Cardiac muscle cell (in vitro differentiated cells and primary cell): ENCODE measurements around the gene CSF2. TPM values are rescaled to one million over a fixed set of nuclear protein-coding genes. Genes with fewer than 3 reads are reported as not detected.
A peak's percentile ranks its signal among the peaks of the same experiment; 100 is the strongest.
"Not testable (repeated sequence)": the region's sequence is repeated elsewhere in the genome, so short reads cannot be mapped to it uniquely, and the experiment has no call there.

Experiments
- DNase-seq, 2 donors: peaks; one replicate each; pipeline versions ENCODE4 v3.0.0 to v3.0.0-alpha.2; 2010 to 2017; ENCODE audit warnings: low read depth in 1 of 2, low spot score in 1 of 2
- H3K27ac ChIP-seq: fragments of 200-600 bp; sonication (generic); 2 replicates; pipeline ENCODE4 v1.5.1; 2016
- H3K27me3 ChIP-seq: fragments of 200-600 bp; sonication (generic); 2 replicates; pipeline ENCODE4 v1.6.0; 2016; ENCODE audit warnings: control low read depth
- H3K36me3 ChIP-seq: fragments of 200-600 bp; sonication (generic); 2 replicates; pipeline ENCODE4 v1.5.1; 2016; ENCODE audit warnings: control low read depth
- H3K4me1 ChIP-seq: fragments of 200-600 bp; sonication (generic); 2 replicates; pipeline ENCODE4 v1.8.1; 2017; ENCODE audit warnings: low read depth, mild to moderate bottlenecking, mixed run types
- H3K4me3 ChIP-seq: fragments of 200-600 bp; sonication (generic); 2 replicates; pipeline ENCODE4 v1.5.1; 2016; ENCODE audit warnings: mild to moderate bottlenecking
- H3K9me3 ChIP-seq: fragments of 200-600 bp; sonication (generic); 2 replicates; pipeline ENCODE4 v1.5.1; 2017; ENCODE audit warnings: low read depth, mild to moderate bottlenecking, control low read depth
- polyA plus RNA-seq: library from polyadenylated mRNA; unstranded; fragments of >200 nt; fragmentation: Nextera tagmentation; extraction: Ambion mirVana; gene quantifications from 2 replicates; pipeline ENCODE4 v1.2.1, GENCODE V29; 2016
- total RNA-seq: library from RNA; depleted of rRNA; stranded (reverse); fragments of >200 nt; gene quantifications from 2 replicates; pipeline ENCODE4 v1.2.3, GENCODE V29; 2016
- TF ChIP-seq, protein P1 (sequence below): IDR thresholded peaks from 2 replicates; pipeline ENCODE4 v1.5.1; 2012; ENCODE audit warnings: low read depth, mild to moderate bottlenecking, low read length

CSF2 gene
- total and polyA plus RNA-seq, 2 experiments from 2014 or later = not detected

- peak in 1 of 2 donors; percentile 83 for DNase-seq
- Histone ChIP-seq H3K36me3 (no peaks in the 10 kb centered on the region), H3K4me3 (no peak overlapping the region), H3K9me3 (no peaks in the 10 kb centered on the region), H3K27me3 (no peaks in the 10 kb centered on the region), H3K4me1 (no peaks in the 10 kb centered on the region), H3K27ac (no peak overlapping the region)
- TF ChIP-seq, protein P1, sequence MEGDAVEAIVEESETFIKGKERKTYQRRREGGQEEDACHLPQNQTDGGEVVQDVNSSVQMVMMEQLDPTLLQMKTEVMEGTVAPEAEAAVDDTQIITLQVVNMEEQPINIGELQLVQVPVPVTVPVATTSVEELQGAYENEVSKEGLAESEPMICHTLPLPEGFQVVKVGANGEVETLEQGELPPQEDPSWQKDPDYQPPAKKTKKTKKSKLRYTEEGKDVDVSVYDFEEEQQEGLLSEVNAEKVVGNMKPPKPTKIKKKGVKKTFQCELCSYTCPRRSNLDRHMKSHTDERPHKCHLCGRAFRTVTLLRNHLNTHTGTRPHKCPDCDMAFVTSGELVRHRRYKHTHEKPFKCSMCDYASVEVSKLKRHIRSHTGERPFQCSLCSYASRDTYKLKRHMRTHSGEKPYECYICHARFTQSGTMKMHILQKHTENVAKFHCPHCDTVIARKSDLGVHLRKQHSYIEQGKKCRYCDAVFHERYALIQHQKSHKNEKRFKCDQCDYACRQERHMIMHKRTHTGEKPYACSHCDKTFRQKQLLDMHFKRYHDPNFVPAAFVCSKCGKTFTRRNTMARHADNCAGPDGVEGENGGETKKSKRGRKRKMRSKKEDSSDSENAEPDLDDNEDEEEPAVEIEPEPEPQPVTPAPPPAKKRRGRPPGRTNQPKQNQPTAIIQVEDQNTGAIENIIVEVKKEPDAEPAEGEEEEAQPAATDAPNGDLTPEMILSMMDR = no peak
Measured at GRCh38 chr5:132114150-132115121, 40.8 kb downstream of the CSF2 start.

DNA sequence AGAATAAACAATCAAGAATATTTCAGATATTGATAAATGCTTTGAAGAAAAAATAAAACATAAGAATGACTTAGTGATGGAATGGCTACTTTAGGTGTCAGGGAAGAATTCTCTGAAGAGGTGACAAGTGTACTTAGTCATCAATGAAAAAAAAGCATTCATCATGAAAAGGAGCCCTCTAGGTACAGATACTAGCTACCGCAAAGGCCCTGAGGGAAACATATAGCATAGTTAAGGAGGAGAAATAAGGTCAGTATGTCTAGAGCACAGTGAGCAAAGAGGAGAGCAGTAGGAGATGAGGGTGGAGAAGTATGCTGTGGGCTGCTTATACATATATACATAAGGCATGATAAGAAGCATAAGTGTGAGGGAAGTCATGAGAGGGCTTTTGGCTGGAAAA, 41.8 kb downstream of the CSF2 start:
- DNase-seq = no peak
- TF ChIP-seq, protein P1 = no peak

DNA sequence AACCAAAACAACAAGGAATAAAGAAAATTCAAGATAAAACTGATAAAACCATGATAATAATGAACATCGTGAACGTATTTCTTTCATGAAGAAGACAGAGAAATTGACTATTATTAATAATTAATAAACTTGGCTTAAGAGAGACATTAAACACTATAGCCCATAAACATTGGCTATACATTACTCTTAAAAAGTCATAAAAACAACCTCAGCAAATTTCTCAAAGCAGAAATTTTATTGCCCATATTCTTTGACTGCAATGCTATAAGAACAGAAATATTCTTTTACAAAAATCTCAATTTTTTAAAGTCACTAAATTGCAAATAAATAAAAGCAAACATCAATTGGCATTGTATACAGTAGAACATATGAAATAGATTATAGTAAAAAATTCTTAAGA, 42.5 kb downstream of the CSF2 start:
- no peak overlapping the region for H3K4me3 ChIP-seq
- no peak overlapping the region for H3K27ac ChIP-seq
- H3K9me3 ChIP-seq = no peaks in the 10 kb centered on the region
- TF ChIP-seq, protein P1 = no peak
- no peak for DNase-seq
- no peaks in the 10 kb centered on the region for H3K4me1 ChIP-seq
- H3K36me3 ChIP-seq = no peaks in the 10 kb centered on the region
- no peaks in the 10 kb centered on the region for H3K27me3 ChIP-seq

More for the DNA sequence above, 41.8 kb downstream of the CSF2 start:
- no peak overlapping the region for H3K27ac ChIP-seq
- H3K4me1 ChIP-seq = no peaks in the 10 kb centered on the region
- H3K4me3 ChIP-seq = no peak overlapping the region
- H3K36me3 ChIP-seq = no peaks in the 10 kb centered on the region
- no peaks in the 10 kb centered on the region for H3K27me3 ChIP-seq
- H3K9me3 ChIP-seq = no peaks in the 10 kb centered on the region

- not testable (repeated sequence) for H3K27me3 ChIP-seq, DNase-seq, H3K4me3 ChIP-seq, H3K4me1 ChIP-seq, H3K27ac ChIP-seq, H3K36me3 ChIP-seq, H3K9me3 ChIP-seq
Measured at GRCh38 chr5:132116909-132117489, 43.4 kb downstream of the CSF2 start.

DNA sequence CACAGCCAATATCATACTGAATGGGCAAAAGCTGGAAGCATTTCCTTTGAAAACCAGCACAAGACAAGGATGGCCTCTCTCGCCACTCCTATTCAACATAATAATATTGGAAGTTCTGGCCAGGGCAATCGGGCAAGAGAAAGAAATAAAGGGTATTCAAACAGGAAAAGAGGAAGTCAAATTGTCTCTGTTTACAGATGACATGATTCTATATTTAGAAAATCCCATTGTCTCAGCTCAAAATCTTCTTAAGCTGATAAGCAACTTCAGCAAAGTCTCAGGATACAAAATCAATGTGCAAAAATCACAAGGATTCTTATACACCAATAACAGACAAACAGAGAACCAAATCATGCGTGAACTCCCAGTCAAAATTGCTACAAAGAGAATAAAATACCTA, 47.1 kb downstream of the CSF2 start:
- H3K36me3 ChIP-seq, H3K27me3 ChIP-seq, H3K4me3 ChIP-seq, H3K9me3 ChIP-seq, H3K4me1 ChIP-seq, DNase-seq, H3K27ac ChIP-seq: not testable (repeated sequence)

- not testable (repeated sequence) for H3K27ac ChIP-seq, H3K4me3 ChIP-seq, H3K9me3 ChIP-seq, DNase-seq, H3K36me3 ChIP-seq, H3K27me3 ChIP-seq, H3K4me1 ChIP-seq
Measured at GRCh38 chr5:132122971-132123370, 49.4 kb downstream of the CSF2 start.

GRCh38 chr5:132123578-132123977, 50.0 kb downstream of the CSF2 start:
- H3K36me3 ChIP-seq, H3K4me1 ChIP-seq, H3K27ac ChIP-seq, H3K9me3 ChIP-seq, H3K27me3 ChIP-seq, DNase-seq, H3K4me3 ChIP-seq: not testable (repeated sequence)

Other genes starting within 250 kb of the CSF2 start
- not detected in 2 replicates for gene MEIKIN, start 128.1 kb upstream of the CSF2 start, total RNA-seq
- not detected in 2 replicates for gene MEIKIN, start 128.1 kb upstream of the CSF2 start, polyA plus RNA-seq
- 0.18 and 0.56 TPM in 2 replicates for gene ACSL6, start 62.1 kb upstream of the CSF2 start, total RNA-seq
- gene ACSL6, start 62.1 kb upstream of the CSF2 start, polyA plus RNA-seq = 0.48 TPM in 1 of 2 replicates, not detected in the other
- not detected in 2 replicates for gene IL3, start 13.1 kb upstream of the CSF2 start, total RNA-seq
- gene IL3, start 13.1 kb upstream of the CSF2 start, polyA plus RNA-seq = not detected in 2 replicates
- 41.0 and 51.3 TPM in 2 replicates for gene P4HA2, start 154.1 kb downstream of the CSF2 start, total RNA-seq
- 51.7 and 65.5 TPM in 2 replicates for gene P4HA2, start 154.1 kb downstream of the CSF2 start, polyA plus RNA-seq
- gene PDLIM4, start 183.9 kb downstream of the CSF2 start, total RNA-seq = 22.0 and 23.1 TPM in 2 replicates
- 32.7 and 59.9 TPM in 2 replicates for gene PDLIM4, start 183.9 kb downstream of the CSF2 start, polyA plus RNA-seq
- gene SLC22A4, start 220.6 kb downstream of the CSF2 start, total RNA-seq = 0.27 and 0.53 TPM in 2 replicates
- 0.32 and 1.0 TPM in 2 replicates for gene SLC22A4, start 220.6 kb downstream of the CSF2 start, polyA plus RNA-seq